SH-SY5Y (cell line): ENCODE data around the gene WWOX.

ENCODE experiments used
- GATA2 ChIP-seq: IDR thresholded peaks from 2 replicates; pipeline ENCODE4 v1.6.1; 2011; ENCODE audit warnings: mild to moderate bottlenecking, low read depth, low read length
- GATA3 ChIP-seq: IDR thresholded peaks from 2 replicates; pipeline ENCODE4 v1.6.1; 2011; ENCODE audit warnings: low read depth, mild to moderate bottlenecking, low read length, moderate library complexity

GRCh38 chr16:78552106-78552675, 452.7 kb downstream of the WWOX start:
- TF ChIP-seq GATA3: no peak
- no peak for TF ChIP-seq GATA2
